H9 (cell line): ENCODE results near the gene ABCG1. TPM values are rescaled to one million over a fixed set of nuclear protein-coding genes. Genes with fewer than 3 reads are reported as not detected.

Experiments
- DNase-seq: peaks from one replicate; pipeline ENCODE4 v3.0.0-alpha.2; 2017
- H2AFZ ChIP-seq: one replicate; pipeline ENCODE4 v1.6.1; 2013; ENCODE audit warnings: mild to moderate bottlenecking, low read length, control low read depth, moderate library complexity
- H2AK5ac ChIP-seq: 2 replicates; pipeline ENCODE4 v1.6.1; 2013; ENCODE audit warnings: low read length, control low read depth, mixed read lengths; ENCODE audit not compliant: insufficient read length
- H2BK120ac ChIP-seq: one replicate; pipeline ENCODE4 v1.6.1; 2013; ENCODE audit warnings: low read depth, mild to moderate bottlenecking, low read length, control low read depth, inconsistent platforms; ENCODE audit not compliant: poor library complexity, severe bottlenecking
- H2BK12ac ChIP-seq: 2 replicates; pipeline ENCODE4 v1.6.1; 2013; ENCODE audit warnings: low read length, control low read depth, mixed read lengths, low read depth; ENCODE audit not compliant: insufficient read length
- H2BK15ac ChIP-seq: 2 replicates; pipeline ENCODE4 v1.6.1; 2013; ENCODE audit warnings: low read depth, low read length, control low read depth
- H2BK20ac ChIP-seq: one replicate; pipeline ENCODE4 v1.6.1; 2013; ENCODE audit warnings: low read depth, mild to moderate bottlenecking, low read length, control low read depth, inconsistent platforms; ENCODE audit not compliant: poor library complexity, severe bottlenecking
- H2BK5ac ChIP-seq: 2 replicates; pipeline ENCODE4 v1.6.1; 2013; ENCODE audit warnings: low read length, control low read depth, mixed read lengths; ENCODE audit not compliant: insufficient read length
- H3K14ac ChIP-seq: 2 replicates; pipeline ENCODE4 v1.6.1; 2013; ENCODE audit warnings: low read length, control low read depth; ENCODE audit not compliant: insufficient read depth
- H3K18ac ChIP-seq: 2 replicates; pipeline ENCODE4 v1.6.1; 2013; ENCODE audit warnings: low read depth, mild to moderate bottlenecking, mixed read lengths, low read length, control low read depth; ENCODE audit not compliant: insufficient read length
- H3K23ac ChIP-seq: 2 replicates; pipeline ENCODE4 v1.6.1; 2013; ENCODE audit warnings: low read length, control low read depth, mixed read lengths, low read depth; ENCODE audit not compliant: insufficient read length
- H3K23me2 ChIP-seq: 2 replicates; pipeline ENCODE4 v1.6.1; 2013; ENCODE audit warnings: low read depth, mild to moderate bottlenecking, mixed read lengths, low read length, control low read depth; ENCODE audit not compliant: insufficient read length, poor library complexity, severe bottlenecking
- H3K27ac ChIP-seq: 2 replicates; pipeline ENCODE4 v1.5.1; 2013; ENCODE audit warnings: low read length, control low read depth, mixed read lengths, low read depth; ENCODE audit not compliant: insufficient read length
- H3K27me3 ChIP-seq: 2 replicates; pipeline ENCODE4 v1.6.1; 2013; ENCODE audit warnings: low read length, control low read depth, inconsistent platforms; ENCODE audit not compliant: insufficient read depth
- H3K4ac ChIP-seq: 2 replicates; pipeline ENCODE4 v1.6.1; 2013; ENCODE audit warnings: low read depth, mild to moderate bottlenecking, control low read depth, inconsistent platforms, low read length, moderate library complexity
- H3K4me1 ChIP-seq: 2 replicates; pipeline ENCODE4 v1.6.1; 2013; ENCODE audit warnings: low read length, control low read depth, inconsistent platforms; ENCODE audit not compliant: insufficient read depth
- H3K4me2 ChIP-seq: 2 replicates; pipeline ENCODE4 v1.6.1; 2013; ENCODE audit warnings: low read length, control low read depth, mixed read lengths; ENCODE audit not compliant: insufficient read length, insufficient read depth
- H3K56ac ChIP-seq: 2 replicates; pipeline ENCODE4 v1.6.1; 2013; ENCODE audit warnings: low read depth, mild to moderate bottlenecking, mixed read lengths, low read length, control low read depth; ENCODE audit not compliant: insufficient read length
- H3K79me1 ChIP-seq: 2 replicates; pipeline ENCODE4 v1.6.1; 2013; ENCODE audit warnings: low read depth, mild to moderate bottlenecking, moderate library complexity, low read length, control low read depth, inconsistent platforms; ENCODE audit not compliant: insufficient read depth, poor library complexity, severe bottlenecking
- H3K79me2 ChIP-seq: 2 replicates; pipeline ENCODE4 v1.6.1; 2013; ENCODE audit warnings: low read length, control low read depth, inconsistent platforms; ENCODE audit not compliant: insufficient read depth
- H3K9ac ChIP-seq: 2 replicates; pipeline ENCODE4 v1.6.1; 2013; ENCODE audit warnings: low read length, control low read depth, mixed read lengths; ENCODE audit not compliant: insufficient read length; ENCODE audit errors: extremely low read depth
- H3K9me3 ChIP-seq: one replicate; pipeline ENCODE4 v1.6.1; 2013; ENCODE audit warnings: low read depth, low read length, inconsistent platforms; ENCODE audit not compliant: control insufficient read depth
- H3T11ph ChIP-seq: one replicate; pipeline ENCODE4 v1.6.1; 2013; ENCODE audit warnings: mild to moderate bottlenecking, low read length, control low read depth, inconsistent platforms
- H4K20me1 ChIP-seq: one replicate; pipeline ENCODE4 v1.6.1; 2013; ENCODE audit not compliant: control insufficient read depth, insufficient read length, insufficient read depth
- H4K5ac ChIP-seq: 2 replicates; pipeline ENCODE4 v1.6.1; 2013; ENCODE audit warnings: low read depth, mild to moderate bottlenecking, mixed read lengths, low read length, control low read depth; ENCODE audit not compliant: insufficient read length
- H4K8ac ChIP-seq: replicated peaks from 2 replicates; pipeline ENCODE4 v1.6.1; 2013; ENCODE audit warnings: low read length, control low read depth, mixed read lengths, low read depth; ENCODE audit not compliant: insufficient read length
- H4K91ac ChIP-seq: 2 replicates; pipeline ENCODE4 v1.6.1; 2013; ENCODE audit warnings: low read depth, mild to moderate bottlenecking, moderate library complexity, mixed read lengths, low read length, control low read depth; ENCODE audit not compliant: insufficient read length
- H3K27ac Mint-ChIP-seq, 3 experiments: 2 replicates in 2 of 3; 3 replicates in 1 of 3; pipeline ENCODE4 v1.8.0; 2020 to 2021; ENCODE audit warnings: mixed read lengths in 3 of 3, mild to moderate bottlenecking in 1 of 3, moderate library complexity in 1 of 3
- H3K27me3 Mint-ChIP-seq: 2 replicates; pipeline ENCODE4 v1.8.0; 2021; ENCODE audit warnings: low read depth, mild to moderate bottlenecking, moderate library complexity, mixed read lengths
- H3K36me3 Mint-ChIP-seq, 3 experiments: 2 replicates in 2 of 3; 3 replicates in 1 of 3; pipeline ENCODE4 v1.8.0; 2020 to 2021; ENCODE audit warnings: low read depth in 3 of 3, mixed read lengths in 3 of 3; ENCODE audit not compliant: insufficient read depth in 1 of 3
- H3K4me1 Mint-ChIP-seq, 2 experiments: 2 replicates each; pipeline ENCODE4 v1.8.0; 2020; ENCODE audit warnings: mixed read lengths in 2 of 2
- H3K4me3 Mint-ChIP-seq, 2 experiments: 2 replicates in 1 of 2; 3 replicates in 1 of 2; pipeline ENCODE4 v1.8.0; 2020 to 2021; ENCODE audit warnings: mild to moderate bottlenecking in 2 of 2, mixed read lengths in 2 of 2, moderate library complexity in 1 of 2
- H3K9me3 Mint-ChIP-seq, 2 experiments: 2 replicates in 1 of 2; 3 replicates in 1 of 2; pipeline ENCODE4 v1.8.0; 2020; ENCODE audit warnings: mild to moderate bottlenecking in 2 of 2, mixed read lengths in 2 of 2, moderate library complexity in 1 of 2
- total RNA-seq: library from RNA; stranded (reverse); gene quantifications from 2 replicates; pipeline ENCODE4 v1.2.1, GENCODE V29; 2021
- TF ChIP-seq, protein P1 (sequence below): fragments of 200-600 bp; sonication (generic); conservative IDR thresholded peaks from 3 replicates; pipeline ENCODE4 v1.8.0; 2021; ENCODE audit warnings: antibody characterized with exemption, mild to moderate bottlenecking

ABCG1 gene
- total RNA-seq, 1 experiment from 2014 or later, result 0.83 TPM

DNA sequence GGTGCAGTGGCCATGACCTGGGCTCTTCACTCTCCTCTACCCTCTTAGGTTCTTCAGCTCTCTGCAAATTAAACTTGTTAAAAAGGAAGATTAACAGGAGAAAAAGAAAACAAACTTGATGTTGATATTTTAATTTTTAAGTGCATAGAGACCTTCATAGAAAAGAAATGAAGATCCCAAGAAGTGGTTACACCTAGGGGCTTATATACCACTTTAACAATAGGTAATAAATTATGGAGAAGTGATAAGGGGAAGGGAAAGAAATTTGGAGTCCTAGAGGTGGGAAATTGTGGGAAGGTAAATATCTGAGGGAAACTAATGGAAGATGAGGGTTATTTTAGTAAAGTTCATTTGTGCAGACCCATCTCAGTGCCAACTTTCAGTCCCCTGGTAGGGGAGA is 112.7 kb downstream of the ABCG1 start:
- no peaks in the 10 kb centered on the region for H3K79me1 ChIP-seq
- DNase-seq, result no peak
- no peak overlapping the region for H3K27ac Mint-ChIP-seq
- H3K4me1 Mint-ChIP-seq, result peaks cover 25 to 26% of the 10 kb centered on the region in 2 experiments
- H3K27me3 ChIP-seq, result no peaks in the 10 kb centered on the region
- TF ChIP-seq, protein P1, sequence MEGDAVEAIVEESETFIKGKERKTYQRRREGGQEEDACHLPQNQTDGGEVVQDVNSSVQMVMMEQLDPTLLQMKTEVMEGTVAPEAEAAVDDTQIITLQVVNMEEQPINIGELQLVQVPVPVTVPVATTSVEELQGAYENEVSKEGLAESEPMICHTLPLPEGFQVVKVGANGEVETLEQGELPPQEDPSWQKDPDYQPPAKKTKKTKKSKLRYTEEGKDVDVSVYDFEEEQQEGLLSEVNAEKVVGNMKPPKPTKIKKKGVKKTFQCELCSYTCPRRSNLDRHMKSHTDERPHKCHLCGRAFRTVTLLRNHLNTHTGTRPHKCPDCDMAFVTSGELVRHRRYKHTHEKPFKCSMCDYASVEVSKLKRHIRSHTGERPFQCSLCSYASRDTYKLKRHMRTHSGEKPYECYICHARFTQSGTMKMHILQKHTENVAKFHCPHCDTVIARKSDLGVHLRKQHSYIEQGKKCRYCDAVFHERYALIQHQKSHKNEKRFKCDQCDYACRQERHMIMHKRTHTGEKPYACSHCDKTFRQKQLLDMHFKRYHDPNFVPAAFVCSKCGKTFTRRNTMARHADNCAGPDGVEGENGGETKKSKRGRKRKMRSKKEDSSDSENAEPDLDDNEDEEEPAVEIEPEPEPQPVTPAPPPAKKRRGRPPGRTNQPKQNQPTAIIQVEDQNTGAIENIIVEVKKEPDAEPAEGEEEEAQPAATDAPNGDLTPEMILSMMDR, result no peak
- H2BK12ac ChIP-seq, result no peak overlapping the region
- no peak overlapping the region for H2AFZ ChIP-seq
- H3K4me3 Mint-ChIP-seq, result no peak overlapping the region
- H3K18ac ChIP-seq, result no peak overlapping the region
- H4K5ac ChIP-seq, result no peak overlapping the region
- H2BK5ac ChIP-seq, result no peak overlapping the region
- no peaks in the 10 kb centered on the region for H4K20me1 ChIP-seq
- peaks cover 23% of the 10 kb centered on the region for H3K9me3 ChIP-seq
- peaks cover 24 to 37% (median 24%) of the 10 kb centered on the region in 3 experiments for H3K36me3 Mint-ChIP-seq
- no peak overlapping the region for H2AK5ac ChIP-seq
- H2BK20ac ChIP-seq, result no peak overlapping the region
- H3K23me2 ChIP-seq, result no peaks in the 10 kb centered on the region
- no peak overlapping the region for H3K4me2 ChIP-seq
- H3K9me3 Mint-ChIP-seq, result peaks cover 30 to 32% of the 10 kb centered on the region in 2 experiments
- H3K4me1 ChIP-seq, result peaks cover 5% of the 10 kb centered on the region; the same call in 1 of the 2 replicates
- H4K8ac ChIP-seq, result no peak overlapping the region
- no peak overlapping the region for H2BK15ac ChIP-seq
- H3K56ac ChIP-seq, result no peak overlapping the region
- H3K14ac ChIP-seq, result no peak overlapping the region
- H3T11ph ChIP-seq, result no peak overlapping the region
- no peak overlapping the region for H4K91ac ChIP-seq
- no peak overlapping the region for H3K27ac ChIP-seq
- H3K27me3 Mint-ChIP-seq, result peaks cover 13% of the 10 kb centered on the region
- H3K79me2 ChIP-seq, result no peaks in the 10 kb centered on the region
- H3K9ac ChIP-seq, result no peak overlapping the region
- no peak overlapping the region for H3K4ac ChIP-seq
- no peak overlapping the region for H2BK120ac ChIP-seq
- no peak overlapping the region for H3K23ac ChIP-seq
